Inflammatory macrophage treated with lipopolysaccharide for 4 hours (primary cell): ENCODE data around the gene CDCA4.
"Not testable (repeated sequence)": the region's sequence is repeated elsewhere in the genome, so short reads cannot be mapped to it uniquely, and the experiment has no call there.

ENCODE experiments used
- DNase-seq: peaks from one replicate; pipeline ENCODE4 v3.0.0-alpha.2; 2020

The CDCA4 gene

DNA sequence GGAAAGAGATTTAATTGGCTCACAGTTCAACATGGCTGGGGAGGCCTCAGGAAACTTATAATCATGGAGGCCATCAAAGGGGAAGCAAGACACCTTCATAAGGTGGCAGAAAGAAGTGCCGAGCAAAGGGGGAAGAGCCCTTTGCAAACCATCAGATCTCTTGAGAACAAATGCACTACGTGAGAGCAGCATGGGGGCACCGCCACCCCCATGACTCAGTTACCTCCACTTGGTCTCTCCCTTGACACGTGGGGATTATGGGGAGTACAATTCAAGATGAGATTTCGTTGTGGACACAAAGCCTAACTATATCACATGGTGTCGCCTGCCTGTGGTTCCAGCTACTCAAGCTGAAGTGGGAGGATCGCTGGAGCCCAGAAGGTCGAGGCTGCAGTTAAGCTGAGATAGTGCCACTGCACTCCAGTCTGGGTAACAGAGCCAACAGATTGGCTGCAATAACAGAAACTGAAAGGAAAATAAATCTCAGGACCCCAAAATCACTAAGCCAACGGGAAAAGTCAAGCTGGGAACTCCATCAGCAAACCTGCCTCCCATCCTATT, 10.0 kb upstream of the CDCA4 start:
- no peak for DNase-seq

DNA sequence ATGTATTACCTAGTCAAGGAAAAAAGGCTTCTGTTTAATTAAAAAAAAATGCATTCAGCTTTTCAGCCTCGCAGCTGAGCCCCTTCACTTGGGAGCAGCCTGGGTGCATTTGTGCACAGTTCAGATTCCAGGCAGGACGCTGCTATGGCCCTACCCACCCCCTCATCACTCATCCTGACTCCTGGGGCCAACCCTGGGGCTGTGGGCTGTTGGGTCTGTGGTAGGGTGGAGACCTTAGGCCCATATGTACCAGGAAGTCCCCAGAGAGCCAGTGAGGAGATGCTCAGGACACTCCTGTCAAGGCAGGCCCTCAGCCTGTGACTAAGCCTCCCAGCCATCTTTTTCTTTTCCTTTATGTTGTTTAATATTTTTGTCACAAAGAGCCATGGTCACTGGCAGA, 9.3 kb upstream of the CDCA4 start:
- no peak for DNase-seq

DNA sequence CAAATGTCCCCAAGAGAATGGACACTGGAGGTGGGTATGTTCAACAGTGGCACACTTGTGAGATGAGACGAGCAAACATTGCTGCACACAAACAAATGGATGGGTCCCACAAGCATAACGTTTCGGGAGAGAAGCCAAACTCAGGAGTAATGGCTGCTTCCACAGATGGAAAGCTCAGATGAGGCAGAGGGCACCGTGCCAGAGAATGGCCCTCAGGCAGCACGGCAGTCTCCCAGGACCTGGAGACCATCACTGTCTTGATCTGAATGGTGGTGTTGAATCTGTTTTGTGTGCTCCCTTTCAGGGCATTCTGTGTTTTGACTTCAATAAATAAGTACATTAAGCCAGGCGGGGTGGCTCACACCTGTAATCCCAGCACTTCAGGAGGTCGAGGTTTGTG, 8.5 kb upstream of the CDCA4 start:
- no peak for DNase-seq

DNA sequence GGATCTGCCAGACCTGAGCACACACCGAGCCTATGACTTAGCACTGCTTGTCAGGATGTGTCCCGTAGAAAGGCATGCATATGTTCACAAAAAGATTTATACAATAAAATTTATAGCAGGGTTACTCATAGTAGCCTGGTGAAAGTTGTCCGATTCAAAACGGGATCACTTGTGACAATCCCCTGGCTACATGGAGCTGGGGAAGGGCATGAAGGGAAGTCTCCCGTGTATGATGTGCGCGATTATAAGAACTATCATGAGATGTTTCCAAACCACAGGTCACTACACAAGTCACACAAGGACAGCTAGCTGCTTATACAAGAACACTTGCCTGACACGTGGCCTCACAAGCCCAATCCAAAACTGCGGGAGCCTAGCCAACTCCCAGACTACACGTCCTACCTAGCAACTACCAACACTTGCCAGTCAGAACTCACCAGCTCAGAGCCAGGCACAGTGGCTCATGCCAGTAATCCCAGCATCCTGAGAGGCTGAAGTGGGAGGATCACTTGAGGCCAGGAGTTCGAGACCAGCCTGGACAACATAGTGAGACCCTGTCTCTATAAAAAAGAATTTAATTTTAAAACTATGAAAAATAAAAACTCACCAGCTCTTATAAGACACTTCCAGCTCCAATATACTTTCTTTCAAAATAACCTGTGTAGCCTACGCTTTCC, 7.5 kb upstream of the CDCA4 start:
- no peak for DNase-seq

DNA sequence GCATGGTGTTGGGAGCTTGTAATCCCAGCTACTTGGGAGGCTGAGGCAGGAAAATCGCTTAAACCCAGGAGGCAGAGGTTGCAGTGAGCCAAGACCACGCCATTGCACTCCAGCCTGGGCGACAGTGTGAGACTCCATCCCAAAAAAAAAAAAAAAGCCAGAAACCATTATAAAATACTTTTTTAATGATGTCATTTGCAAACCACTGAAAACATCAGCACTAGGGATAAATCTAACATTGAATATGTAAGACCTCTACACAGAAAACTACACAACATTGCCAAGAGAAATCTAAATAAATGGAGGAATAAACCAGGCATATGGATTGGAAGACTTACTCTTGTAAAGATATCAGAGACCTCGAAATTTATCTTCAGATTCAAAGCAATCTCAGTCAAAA, 6.8 kb upstream of the CDCA4 start:
- DNase-seq, result not testable (repeated sequence)

DNA sequence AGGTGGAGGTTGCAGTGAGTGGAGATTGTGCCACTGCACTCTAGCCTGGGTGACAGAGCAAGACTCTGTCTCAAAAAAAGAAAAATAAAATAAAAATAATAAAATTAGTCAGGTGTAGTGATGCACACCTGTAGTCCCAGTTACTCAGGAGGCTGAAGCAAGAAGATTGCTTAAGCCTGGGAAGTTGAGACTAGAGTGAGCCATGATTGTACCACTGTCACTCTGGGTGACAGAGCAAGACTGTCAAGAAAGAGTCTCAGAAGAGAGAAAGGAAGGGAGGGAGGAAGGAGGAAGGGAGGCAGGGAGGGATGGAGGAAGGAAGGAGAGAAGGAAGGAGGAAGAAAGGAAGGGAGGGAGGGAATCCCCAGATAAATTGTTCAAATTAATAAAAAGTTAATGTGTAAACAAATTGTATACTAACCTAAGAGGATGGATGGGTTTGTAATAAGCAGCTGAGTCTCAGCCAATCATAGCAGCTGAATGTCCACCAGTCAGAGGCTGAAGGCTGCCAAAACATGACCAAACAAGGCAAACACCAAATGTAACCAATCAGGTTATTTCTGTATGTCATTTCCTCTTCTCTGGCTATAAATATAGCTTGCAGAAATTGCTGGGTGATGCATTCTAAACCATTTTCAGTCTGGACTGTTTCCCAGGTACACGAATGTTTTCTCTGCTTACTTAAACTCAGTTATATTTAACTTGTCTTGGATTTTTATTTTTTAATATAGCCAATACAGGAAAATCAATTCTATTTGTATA, 6.1 kb upstream of the CDCA4 start:
- DNase-seq, result no peak

DNA sequence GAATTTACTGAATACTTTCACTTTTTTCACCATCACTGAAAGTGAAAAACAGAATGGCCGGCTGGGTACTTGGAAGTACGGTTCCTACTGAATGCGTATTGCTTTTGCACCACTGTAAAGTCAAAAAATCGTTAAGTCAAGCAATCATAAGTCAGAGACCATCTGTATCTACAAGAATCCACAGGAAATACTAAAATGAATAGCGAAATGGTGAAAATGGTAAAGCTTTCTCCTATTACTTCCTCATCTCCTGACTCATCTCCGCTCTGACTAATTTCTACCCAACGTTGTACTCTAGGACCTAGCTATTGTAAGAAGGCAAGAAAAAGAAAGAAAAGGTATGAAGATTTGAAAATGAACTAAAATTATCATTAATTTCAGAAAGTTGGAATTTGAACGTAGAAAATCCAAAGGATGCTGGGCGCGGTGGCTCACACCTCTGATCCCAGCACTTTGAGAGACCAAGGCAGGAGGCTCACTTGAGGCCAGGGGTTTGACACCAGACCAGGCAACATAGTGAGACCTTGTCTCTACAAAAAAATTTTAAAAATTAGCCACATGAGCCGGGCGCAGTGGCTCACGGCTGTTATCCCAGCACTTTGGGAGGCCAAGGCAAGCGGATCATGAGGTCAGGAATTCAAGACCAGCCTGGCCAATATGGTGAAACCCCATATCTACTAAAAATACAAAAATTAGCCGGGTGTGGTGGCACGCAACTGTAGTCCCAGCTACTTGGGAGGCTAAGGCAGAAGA, 5.3 kb upstream of the CDCA4 start:
- DNase-seq, result peak; percentile 83

DNA sequence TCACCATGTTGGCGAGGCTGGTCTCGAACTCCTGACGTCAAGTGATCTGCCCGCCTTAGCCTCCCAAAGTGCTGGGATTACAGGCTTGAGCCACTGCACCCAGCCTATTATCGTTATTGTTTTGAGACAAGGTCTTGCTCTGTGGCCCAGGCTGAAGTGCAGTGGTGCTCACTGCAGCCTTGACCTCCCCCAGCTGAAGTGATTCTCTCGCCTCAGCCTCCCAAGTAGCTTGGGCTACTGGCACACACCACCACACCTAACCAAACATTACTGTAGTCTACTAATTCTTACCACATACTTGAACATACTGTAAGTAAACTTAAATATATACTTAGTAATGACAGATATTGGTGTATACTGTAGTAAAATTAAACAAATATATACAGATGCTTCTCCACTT, 4.5 kb upstream of the CDCA4 start:
- DNase-seq, result no peak

DNA sequence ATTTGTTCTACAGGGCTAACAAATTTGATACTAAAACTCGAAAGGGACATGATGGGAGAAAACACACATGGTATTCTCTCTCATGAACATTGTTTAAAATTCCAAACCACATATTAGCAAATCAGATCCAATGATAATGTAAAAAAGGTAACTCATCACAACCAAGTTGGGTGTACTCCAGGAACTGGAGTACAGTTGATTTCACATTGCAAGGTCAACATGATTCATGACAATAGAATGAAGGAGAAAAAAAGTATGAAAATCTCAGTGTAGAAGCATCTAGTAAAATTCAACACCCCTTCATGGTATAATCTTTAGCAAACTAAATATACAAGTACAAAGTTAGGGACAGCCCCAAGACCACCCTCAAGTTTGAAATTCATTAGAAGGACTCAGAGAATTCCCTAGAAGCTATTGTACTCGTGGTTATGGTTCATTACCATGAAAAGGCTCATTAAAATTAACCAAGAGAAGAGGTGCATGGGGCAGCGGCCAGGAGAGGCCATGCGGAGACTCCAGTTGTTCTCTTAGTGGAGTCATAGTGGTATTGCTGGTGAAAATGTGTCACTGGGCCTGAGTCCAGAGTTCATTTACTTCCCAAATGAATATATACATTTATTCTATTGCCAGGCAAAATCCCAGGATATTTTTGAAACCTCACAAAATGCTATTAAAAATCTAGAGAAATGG, 3.1 kb upstream of the CDCA4 start:
- no peak for DNase-seq

DNA sequence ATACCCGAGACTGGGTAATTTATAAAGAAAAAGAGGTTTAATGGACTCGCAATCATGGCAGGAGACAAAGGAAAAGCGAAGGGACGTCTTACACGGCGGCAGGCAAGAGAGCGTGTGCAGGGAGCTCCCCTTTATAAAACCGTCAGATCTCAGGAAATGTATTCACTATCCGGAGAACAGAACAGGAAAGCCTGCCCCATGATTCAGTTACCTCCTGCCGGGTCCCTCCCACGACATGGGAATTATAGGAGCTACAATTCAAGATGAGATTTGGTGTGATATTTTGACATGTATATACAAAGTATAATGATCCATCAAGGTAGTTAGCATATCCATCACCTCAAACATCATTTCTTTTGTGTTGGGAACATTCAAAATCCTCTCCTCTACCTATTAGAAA, 2.3 kb upstream of the CDCA4 start:
- DNase-seq, result no peak

DNA sequence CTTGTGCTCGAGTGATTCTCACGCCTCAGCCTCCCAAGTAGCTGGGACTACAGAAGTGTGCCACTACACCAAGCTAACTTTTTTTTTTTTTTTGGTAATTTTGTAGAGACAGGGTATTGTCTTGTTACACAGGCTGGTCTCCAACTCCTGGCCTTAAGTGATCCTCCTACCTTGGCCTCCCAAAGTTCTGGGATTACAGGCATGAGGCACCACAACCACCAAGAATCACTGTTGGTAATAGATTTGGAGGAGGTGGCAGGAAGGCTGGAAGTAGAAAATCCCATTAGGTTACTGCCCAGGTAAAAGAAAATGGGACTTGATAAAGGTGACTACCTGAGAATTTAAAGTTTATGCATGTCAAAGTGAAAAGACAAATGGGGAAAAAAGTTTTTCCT, 1.4 kb upstream of the CDCA4 start:
- DNase-seq, result no peak

DNA sequence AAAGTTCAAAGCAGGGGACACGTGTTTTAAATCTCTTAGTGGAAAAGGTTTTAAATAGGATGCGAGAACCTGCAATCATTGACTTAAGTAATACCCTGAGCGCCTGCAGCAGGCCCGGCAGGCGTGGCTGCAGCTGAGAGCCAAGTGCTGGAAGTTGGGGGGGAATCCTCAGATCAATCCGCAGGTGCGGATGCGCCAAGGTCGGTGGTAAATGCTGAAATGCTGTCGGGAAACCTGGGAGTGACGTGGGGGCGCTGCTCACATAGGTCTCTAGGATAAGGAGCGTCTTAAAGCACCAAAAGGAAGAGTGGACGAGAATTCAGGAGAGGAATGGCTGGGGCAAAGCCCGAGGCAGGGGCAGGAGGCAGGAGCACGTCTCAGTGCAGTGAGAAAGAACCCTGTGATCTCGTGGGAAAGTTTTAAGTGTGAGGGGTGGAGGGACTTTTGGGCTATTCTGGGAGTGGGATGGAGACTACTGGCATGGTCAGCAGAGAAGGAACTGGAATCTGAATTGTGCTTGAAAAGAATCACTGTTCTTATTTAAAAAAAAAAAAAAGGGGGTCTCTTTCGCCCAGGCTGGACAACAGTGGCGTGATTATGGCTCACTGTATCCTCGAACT, 883 bp upstream of the CDCA4 start:
- no peak for DNase-seq

DNA sequence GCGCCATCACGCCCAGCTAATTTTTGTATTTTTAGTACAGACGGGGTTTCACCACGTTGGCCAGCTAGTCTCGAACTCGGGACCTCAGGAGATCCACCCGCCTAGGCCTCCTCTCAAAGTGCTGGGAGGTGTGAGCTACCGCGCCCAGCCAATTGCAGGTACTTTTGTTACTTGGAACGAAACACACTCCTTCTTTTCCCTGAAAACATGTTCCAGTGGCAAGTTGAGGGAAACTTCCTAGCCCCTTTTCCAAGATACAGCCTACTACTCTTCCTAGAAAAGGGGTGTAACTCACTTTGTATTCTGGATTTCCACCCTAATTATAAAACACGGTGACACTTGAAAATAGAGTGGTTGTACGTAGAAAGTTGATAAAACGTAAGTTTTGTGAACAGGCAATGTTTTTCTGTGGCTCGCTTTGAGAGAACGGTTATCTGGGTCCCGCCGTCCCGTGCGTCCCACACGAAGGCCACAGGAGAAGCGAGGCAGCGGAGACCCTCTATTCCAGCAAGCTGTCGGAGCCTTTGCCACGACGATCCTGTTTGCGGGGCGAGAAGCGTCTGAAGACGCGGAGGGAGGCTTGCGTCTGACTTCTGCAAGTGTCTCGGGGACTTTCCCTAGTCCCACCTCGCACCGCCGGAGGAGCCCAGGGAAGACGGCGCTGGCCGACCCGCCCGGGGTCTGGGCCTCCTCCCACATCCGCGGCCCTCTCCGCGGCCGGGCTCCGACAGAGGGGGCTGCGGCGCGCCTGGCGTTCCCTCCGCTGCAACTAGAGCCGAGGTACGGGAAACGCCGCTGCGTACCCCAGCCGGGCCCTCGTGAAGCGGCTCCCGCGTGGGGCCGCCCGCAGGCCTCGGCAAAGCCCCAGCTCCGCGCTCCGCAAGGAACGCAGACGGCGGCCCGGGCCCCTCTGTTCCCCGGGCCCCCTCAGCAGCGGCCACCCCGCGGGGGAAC, 745 bp downstream of the CDCA4 start:
- DNase-seq, result peak; percentile 45

DNA sequence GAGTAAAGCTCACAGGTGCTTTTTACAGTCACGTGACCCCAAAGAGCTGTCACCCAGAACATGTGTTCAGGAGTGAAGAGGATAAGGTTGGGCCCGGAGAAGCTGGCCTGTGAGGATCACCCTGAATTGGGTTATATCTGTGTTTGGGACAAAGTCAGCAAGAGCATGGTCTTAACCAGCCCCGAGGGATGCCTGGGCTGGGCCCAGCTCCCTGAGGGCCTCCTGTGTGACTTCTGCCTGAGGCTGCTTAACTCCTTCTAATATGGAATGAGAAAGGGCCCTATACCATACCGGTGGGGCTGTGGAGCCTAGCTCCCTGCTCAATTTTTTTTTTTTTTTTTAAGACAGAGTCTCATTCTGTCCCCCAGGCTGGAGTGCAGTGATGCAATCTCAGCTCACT, 2.5 kb downstream of the CDCA4 start:
- no peak for DNase-seq

DNA sequence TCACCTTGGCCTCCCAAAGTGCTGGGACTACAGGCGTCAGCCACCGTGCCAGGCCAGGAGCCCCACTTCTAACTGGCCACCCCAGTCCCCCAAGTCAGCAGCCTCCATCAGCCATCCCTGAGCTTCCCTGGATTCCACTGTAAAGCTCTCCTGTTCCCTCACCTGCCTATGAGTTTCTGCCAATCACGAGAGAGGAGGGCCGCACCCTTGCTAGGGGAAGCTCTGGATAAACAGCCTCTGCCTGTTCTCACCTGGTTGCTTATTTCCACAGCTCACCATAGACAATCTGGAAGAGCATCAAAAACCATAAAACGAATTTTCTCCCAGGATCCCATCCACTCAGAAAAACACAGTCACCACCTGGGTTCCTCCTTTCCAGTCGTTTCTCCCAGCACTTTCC, 5.0 kb downstream of the CDCA4 start:
- no peak for DNase-seq

DNA sequence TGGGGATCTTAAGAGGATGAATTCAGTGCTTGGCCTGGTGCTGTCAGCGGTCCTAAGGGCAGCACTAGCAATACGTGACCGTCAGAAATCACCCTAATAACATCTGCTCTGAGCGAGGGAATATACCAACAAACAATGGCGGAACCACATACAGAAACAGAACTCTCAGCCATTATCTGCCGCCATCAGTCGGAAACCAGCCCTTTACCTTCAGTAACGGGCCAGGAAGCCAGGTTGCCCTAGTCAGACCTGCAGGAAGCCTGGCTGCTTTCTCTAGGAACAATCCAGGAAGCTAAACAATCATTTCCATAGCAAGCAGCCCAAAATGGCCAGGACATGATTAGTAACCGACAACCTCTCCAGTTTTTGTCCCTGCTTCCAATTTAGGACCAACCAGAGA, 5.6 kb downstream of the CDCA4 start:
- no peak for DNase-seq

DNA sequence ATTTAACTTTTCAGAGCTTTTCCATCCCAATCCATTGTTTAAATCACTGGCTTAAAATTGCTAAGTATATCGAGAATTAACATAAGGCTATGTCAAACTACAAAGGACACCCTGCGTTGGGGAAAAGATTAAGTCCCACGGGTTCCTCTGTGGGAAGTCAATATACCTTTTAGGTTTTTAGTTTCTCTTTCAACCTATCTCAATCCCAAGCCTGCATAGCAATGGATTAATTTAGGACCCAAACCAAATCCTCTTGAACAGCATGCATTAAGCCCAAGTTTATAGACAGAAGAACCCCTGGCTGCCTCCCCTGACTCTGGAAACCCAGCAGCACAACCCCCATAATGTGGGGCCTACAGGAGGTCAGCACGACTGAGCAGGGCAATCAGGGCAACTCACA, 6.3 kb downstream of the CDCA4 start:
- no peak for DNase-seq

DNA sequence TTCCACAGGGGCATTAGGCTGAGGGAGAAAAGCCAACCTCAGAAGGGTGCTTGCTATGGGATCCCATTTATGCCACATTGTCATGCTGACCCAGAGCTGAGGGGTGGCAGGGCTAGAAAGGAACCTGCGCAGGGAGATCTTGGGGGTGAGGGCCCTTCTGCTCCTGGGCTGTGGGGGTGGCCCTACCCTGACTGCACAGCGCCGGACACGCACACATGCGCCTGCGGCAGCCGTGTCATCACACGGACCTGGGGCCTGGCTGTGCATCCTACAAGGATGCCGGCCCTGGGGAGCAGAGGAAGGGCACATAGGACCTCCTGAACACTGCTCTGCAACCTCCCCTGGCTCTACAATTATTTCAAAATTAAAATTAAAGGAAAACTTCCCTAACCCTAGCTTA, 6.9 kb downstream of the CDCA4 start:
- no peak for DNase-seq

DNA sequence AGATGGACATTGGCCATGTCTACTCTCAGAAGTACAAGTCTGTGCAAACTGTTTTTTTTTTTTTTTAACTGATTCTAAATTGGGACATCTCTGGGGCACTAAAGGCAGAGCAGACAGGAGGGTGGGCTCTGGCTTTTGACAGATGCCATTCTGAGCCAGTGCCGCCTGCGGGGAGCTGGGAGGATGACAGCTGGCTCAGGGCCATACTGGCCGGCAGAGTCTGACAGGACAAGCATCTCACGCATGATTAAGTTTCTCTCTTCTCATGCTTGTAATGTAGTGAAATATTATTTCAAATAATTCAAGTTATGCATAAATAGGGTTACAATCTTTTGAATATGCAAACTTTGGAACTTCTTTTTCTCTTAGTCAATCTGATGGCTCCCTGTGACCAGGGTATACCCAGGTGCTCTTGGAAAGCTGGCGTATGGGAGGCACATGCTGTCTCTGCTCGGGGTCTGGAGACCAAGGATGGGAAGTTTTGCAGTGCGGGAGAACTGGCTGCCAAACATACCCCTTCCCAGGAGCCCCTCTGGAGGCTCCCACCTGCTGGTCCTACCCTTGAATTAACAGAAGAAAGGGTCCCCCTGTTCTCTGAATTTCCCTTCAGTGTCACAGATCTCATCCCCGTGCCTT, 7.6 kb downstream of the CDCA4 start:
- no peak for DNase-seq

DNA sequence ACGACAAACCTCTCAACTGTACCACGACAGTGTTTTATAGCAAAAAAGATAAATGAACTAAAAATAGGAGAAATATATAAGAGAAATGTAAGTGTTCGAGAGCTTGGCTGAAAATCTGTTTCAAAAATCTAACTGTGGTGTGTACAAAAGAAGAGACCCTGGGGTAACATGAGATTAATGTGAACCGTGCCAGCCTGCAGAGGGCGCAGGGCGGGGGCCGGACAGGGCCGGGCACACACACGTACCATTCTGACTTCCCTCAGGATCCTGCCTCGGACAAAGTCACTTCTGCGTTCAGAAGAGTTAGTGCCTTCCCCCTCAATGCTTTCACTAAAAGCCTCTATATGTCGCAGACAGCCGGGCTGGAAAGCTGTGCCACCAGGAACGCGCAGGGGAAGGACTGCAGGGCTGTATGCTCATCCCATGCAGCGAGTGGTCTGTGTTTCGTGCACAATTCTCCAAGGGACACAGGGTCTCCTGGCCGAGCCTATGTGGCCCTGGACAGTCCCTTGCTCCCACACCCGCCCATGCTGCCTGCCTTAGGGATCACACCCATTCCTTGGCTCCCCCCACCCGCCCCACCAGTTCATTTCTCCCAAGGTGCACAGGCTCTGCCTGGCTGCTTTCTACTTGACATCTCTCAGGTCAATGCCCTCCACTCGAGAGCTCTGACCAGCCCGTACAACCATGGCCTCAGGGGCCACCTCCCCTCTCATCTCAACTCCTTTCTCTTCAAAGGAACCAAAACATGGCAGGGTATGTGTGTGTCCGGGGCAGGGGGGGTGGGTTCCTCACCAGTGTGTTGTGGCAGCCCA, 8.5 kb downstream of the CDCA4 start:
- DNase-seq, result peak; percentile 19
